Gastroesophageal sphincter (tissue), 3 donors: Measurements from ENCODE around the gene MIER2.

Experiments used
- EP300 ChIP-seq: sonication (generic); formaldehyde crosslinking; IDR thresholded peaks from one replicate; pipeline ENCODE4 v1.6.1; 2017; ENCODE audit warnings: antibody characterized with exemption, mild to moderate bottlenecking
- POLR2A ChIP-seq, 2 donors: fragments of 450-650 bp; IDR thresholded peaks; one replicate each; pipeline ENCODE4 v1.6.1; 2017; ENCODE audit warnings: antibody characterized with exemption in 2 of 2, mild to moderate bottlenecking in 2 of 2, moderate library complexity in 1 of 2
- POLR2AphosphoS5 ChIP-seq: sonication (generic); formaldehyde crosslinking; IDR thresholded peaks from one replicate; pipeline ENCODE4 v1.6.1; 2017; ENCODE audit warnings: antibody characterized with exemption
- TF ChIP-seq, protein P1 (sequence below), 4 experiments: fragments of 200-600 bp in 2 of 4; fragments of 450-650 bp in 2 of 4; sonication (generic) in 1 of 4; IDR thresholded peaks; one replicate each; pipeline ENCODE4 v1.5.1; 2017 to 2019; ENCODE audit warnings: antibody characterized with exemption in 4 of 4, mild to moderate bottlenecking in 2 of 4, moderate library complexity in 2 of 4

- TF ChIP-seq, protein P1, sequence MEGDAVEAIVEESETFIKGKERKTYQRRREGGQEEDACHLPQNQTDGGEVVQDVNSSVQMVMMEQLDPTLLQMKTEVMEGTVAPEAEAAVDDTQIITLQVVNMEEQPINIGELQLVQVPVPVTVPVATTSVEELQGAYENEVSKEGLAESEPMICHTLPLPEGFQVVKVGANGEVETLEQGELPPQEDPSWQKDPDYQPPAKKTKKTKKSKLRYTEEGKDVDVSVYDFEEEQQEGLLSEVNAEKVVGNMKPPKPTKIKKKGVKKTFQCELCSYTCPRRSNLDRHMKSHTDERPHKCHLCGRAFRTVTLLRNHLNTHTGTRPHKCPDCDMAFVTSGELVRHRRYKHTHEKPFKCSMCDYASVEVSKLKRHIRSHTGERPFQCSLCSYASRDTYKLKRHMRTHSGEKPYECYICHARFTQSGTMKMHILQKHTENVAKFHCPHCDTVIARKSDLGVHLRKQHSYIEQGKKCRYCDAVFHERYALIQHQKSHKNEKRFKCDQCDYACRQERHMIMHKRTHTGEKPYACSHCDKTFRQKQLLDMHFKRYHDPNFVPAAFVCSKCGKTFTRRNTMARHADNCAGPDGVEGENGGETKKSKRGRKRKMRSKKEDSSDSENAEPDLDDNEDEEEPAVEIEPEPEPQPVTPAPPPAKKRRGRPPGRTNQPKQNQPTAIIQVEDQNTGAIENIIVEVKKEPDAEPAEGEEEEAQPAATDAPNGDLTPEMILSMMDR (IDR thresholded peaks at IDR 0.05): no peak
- TF ChIP-seq POLR2AphosphoS5: no peak
- no peak for TF ChIP-seq POLR2A (IDR thresholded peaks at IDR 0.05)
- no peak for TF ChIP-seq EP300
Observed at GRCh38 chr19:279231-279630, 65.4 kb downstream of the MIER2 start.
